Stimulated activated CD4-positive, alpha-beta T cell treated with anti-CD3 and anti-CD28 coated beads, Interleukin-2, amount 100 ng/mL, for 4 hours (primary cell): ENCODE data around the gene FOXN1.

ENCODE experiments used
- DNase-seq: peaks from one replicate; pipeline ENCODE4 v3.0.0-alpha.2; 2020; ENCODE audit warnings: low read depth

The FOXN1 gene

GRCh38 chr17:28526381-28526780 is 20.2 kb downstream of the FOXN1 start:
- no peak for DNase-seq

- no peak for DNase-seq
These were observed 21.1 kb downstream of the FOXN1 start for GRCh38 chr17:28527181-28527681.

- DNase-seq, result no peak
These were observed 21.7 kb downstream of the FOXN1 start for GRCh38 chr17:28527859-28528258.

GRCh38 chr17:28528327-28529012 is 22.3 kb downstream of the FOXN1 start:
- DNase-seq, result no peak

GRCh38 chr17:28529013-28529400 is 22.9 kb downstream of the FOXN1 start:
- no peak for DNase-seq

- no peak for DNase-seq
These were observed 24.1 kb downstream of the FOXN1 start for GRCh38 chr17:28530250-28530649.

GRCh38 chr17:28530926-28531325 is 24.8 kb downstream of the FOXN1 start:
- DNase-seq, result no peak

GRCh38 chr17:28532050-28532960 is 26.2 kb downstream of the FOXN1 start:
- DNase-seq, result no peak

GRCh38 chr17:28533091-28533807 is 27.1 kb downstream of the FOXN1 start:
- DNase-seq, result no peak

GRCh38 chr17:28534740-28535375 is 28.7 kb downstream of the FOXN1 start:
- no peak for DNase-seq

- no peak for DNase-seq
These were observed 30.5 kb downstream of the FOXN1 start for GRCh38 chr17:28536532-28537218.

GRCh38 chr17:28537219-28537610 is 31.1 kb downstream of the FOXN1 start:
- DNase-seq, result no peak

- no peak for DNase-seq
These were observed 32.2 kb downstream of the FOXN1 start for GRCh38 chr17:28538296-28538895.

- DNase-seq, result no peak
These were observed 34.1 kb downstream of the FOXN1 start for GRCh38 chr17:28540231-28540630.

GRCh38 chr17:28541439-28541838 is 35.3 kb downstream of the FOXN1 start:
- DNase-seq, result no peak

GRCh38 chr17:28544402-28545140 is 38.4 kb downstream of the FOXN1 start:
- DNase-seq, result no peak

- DNase-seq, result no peak
These were observed 39.0 kb downstream of the FOXN1 start for GRCh38 chr17:28545141-28545503.

- no peak for DNase-seq
These were observed 39.8 kb downstream of the FOXN1 start for GRCh38 chr17:28545787-28546415.

- no peak for DNase-seq
These were observed 41.0 kb downstream of the FOXN1 start for GRCh38 chr17:28547096-28547622.
